ENCODE measurements around the gene ACOX3. TPM values are rescaled to one million over a fixed set of nuclear protein-coding genes. Genes with fewer than 3 reads are reported as not detected.

ACOX3 gene
- total and polyA plus RNA-seq, 8 donors = 13.5 to 45.5 (median 32.8) TPM

DNA sequence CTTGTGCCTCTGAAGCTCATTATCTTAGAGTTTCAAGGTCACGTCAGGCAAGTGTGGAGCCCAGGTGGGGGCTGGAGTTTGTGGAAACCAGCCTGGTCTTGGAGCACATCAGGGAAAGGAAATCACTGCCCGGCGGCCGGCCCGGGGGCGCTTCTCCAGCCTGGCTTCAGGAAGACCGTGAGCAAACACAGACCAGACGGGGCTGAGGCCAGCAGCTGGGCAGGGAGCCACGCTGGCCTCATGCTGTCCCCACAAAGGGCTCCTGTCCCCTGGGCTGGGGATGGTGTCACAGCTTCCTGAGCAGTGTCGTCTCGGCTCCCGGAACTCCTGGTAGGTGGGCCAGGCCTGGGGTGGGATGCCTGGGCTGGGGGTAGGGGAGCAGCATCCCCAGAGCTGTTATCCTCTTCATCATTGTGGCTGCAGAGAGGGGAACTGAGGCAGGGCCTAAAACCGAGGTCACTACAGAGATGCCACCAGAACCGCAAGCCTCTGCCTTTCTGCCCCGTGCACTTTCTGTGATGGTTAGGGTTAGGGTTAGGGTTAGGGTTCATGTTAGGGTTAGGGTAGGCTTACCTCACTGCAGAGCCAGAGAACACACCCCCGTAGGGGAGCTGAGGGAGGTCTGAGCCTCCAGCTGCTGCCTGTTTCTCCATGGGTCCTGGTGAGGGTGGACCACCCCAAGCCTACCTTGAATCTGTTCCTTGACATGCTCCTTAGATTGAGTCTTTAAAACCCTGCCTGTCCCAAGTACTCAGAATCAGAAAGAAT, 93.5 kb downstream of the ACOX3 start:
- peak; percentile 24 to 45 for DNase-seq
- H3K9me3 ChIP-seq = no peaks in the 10 kb centered on the region
- H3K4me3 ChIP-seq = no peak overlapping the region
- no peaks in the 10 kb centered on the region for H3K36me3 ChIP-seq
- TF ChIP-seq POLR2AphosphoS5 (IDR thresholded peaks at IDR 0.05) (no peak), POLR2A (IDR thresholded peaks at IDR 0.05) (no peak), EP300 (IDR thresholded peaks at IDR 0.05) (no peak)
- TF ChIP-seq, protein P1, sequence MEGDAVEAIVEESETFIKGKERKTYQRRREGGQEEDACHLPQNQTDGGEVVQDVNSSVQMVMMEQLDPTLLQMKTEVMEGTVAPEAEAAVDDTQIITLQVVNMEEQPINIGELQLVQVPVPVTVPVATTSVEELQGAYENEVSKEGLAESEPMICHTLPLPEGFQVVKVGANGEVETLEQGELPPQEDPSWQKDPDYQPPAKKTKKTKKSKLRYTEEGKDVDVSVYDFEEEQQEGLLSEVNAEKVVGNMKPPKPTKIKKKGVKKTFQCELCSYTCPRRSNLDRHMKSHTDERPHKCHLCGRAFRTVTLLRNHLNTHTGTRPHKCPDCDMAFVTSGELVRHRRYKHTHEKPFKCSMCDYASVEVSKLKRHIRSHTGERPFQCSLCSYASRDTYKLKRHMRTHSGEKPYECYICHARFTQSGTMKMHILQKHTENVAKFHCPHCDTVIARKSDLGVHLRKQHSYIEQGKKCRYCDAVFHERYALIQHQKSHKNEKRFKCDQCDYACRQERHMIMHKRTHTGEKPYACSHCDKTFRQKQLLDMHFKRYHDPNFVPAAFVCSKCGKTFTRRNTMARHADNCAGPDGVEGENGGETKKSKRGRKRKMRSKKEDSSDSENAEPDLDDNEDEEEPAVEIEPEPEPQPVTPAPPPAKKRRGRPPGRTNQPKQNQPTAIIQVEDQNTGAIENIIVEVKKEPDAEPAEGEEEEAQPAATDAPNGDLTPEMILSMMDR (IDR thresholded peaks at IDR 0.05) = no peak
- H3K27ac ChIP-seq = no peak overlapping the region
- intact Hi-C loops (cut with DNase I; ENCODE audit: low total_unique reads) = no loop called here
- H3K4me1 ChIP-seq = peaks cover 0 to 38% (median 15%) of the 10 kb centered on the region in 4 donors
- H3K27me3 ChIP-seq = no peaks in the 10 kb centered on the region
- WGBS, 5 donors = 32 to 63% (median 49%) methylated on average over 11 to 16 of the region's 16 CpGs

DNA sequence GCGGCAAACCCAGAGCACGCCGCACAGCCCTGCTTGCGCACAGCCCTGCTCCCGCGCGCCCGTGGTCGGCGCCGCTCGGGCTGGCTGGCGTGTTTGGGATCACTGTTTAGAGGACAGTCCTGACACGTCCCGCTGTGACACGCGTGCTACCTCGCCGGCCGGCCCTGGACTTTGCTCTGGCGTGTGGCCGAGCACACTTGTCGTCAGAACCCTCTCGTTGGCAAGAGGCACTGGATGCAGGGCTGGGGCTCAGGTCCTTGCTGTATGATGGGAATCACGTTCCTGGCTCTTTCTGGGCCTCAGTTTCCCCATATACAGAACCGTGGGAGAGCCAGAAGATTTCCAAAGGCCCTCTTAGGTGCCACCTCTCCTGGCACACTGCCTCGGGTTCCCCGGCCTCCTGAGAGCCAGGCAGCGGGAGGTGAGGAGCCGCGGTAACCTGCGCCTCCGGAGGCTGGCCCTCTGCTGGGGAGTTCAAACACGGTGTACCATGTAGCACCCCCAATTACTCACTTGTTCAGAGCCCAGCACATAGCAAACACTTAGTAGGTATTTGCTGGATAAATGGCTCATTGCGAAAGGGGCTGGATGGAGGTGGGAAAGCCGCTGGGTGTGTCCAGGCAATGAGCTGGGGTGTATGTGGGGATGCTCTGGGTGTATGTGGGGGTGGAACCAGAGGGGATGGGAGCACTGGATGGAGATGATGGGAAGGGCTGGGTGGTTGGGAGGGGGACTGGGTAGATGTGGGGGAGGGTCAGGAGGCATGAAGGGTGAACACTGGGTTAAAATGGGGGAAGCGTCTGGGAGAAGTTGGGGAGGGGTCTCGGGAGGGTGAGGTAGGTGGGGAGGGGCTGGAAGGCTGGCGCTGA, 94.3 kb downstream of the ACOX3 start:
- Histone ChIP-seq H3K4me3 (no peak overlapping the region), H3K27me3 (no peaks in the 10 kb centered on the region), H3K36me3 (no peaks in the 10 kb centered on the region), H3K9me3 (no peaks in the 10 kb centered on the region), H3K27ac (no peak overlapping the region), H3K4me1 (peaks cover 5 to 38% (median 13%) of the 10 kb centered on the region in 4 donors)
- intact Hi-C loops (cut with DNase I; ENCODE audit: low total_unique reads) = no loop called here
- 82 to 88% (median 85%) methylated on average over 33 to 39 of the region's 39 CpGs for WGBS, 5 donors
- DNase-seq = peak in 1 of 2 donors; percentile 17
- TF ChIP-seq POLR2A (IDR thresholded peaks at IDR 0.05) = no peak
- TF ChIP-seq POLR2AphosphoS5 (IDR thresholded peaks at IDR 0.05) = no peak
- no peak for TF ChIP-seq EP300 (IDR thresholded peaks at IDR 0.05)
- TF ChIP-seq, protein P1 (IDR thresholded peaks at IDR 0.05) = no peak

DNA sequence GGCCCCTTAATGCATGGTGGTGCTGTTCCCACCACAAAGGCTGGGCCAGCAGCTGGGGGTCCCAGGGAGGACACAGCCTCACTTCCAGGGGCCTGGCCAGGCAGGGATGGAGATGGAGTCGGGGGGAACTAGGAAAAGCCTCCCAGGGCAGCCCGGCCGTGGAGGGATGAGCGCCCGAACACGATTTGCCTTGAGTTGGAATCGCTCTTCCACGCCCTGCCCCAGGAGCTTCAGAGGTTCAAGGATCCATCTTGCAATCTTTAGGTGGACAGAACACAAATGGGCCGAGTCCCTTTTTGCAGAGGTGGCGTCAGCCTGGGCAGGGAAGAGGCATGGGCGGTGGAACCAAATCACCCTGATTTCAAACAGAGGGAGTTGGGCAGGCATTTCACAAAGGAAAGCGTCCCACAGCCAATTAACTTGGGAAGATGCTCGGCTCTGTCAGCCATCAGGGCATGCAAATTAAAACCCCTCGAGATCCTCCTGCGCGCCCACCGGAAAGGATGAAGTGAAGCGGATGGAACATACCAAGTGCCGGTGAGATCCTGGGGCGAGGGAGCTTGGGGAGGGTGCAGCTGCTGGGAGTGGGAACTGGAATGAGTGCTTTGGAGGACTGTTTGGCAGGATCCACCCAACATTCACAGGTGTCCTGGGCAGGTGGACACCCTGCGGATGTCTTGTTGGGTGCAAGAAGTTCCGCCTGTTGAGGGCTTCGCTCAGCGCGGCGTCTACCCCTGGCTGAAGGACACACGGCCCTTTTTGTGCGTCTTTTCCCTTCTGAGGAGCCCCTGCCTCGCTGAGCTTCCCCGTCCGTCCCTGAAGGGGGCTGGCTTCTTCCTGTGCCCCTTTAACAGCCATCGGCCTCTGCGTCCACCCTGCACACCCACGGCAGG, 95.2 kb downstream of the ACOX3 start:
- H3K27me3 ChIP-seq = no peaks in the 10 kb centered on the region
- intact Hi-C loops (cut with DNase I; ENCODE audit: low total_unique reads) = no loop called here
- no peak overlapping the region for H3K27ac ChIP-seq
- peak in 1 of 2 donors; percentile 13 for DNase-seq
- TF ChIP-seq POLR2A (IDR thresholded peaks at IDR 0.05) = no peak
- no peak overlapping the region for H3K4me3 ChIP-seq
- WGBS, 5 donors = 90 to 94% (median 93%) methylated on average over 33 to 34 of the region's 34 CpGs
- no peaks in the 10 kb centered on the region for H3K9me3 ChIP-seq
- H3K4me1 ChIP-seq = peaks cover 7 to 43% (median 18%) of the 10 kb centered on the region in 4 donors
- H3K36me3 ChIP-seq = no peaks in the 10 kb centered on the region

DNA sequence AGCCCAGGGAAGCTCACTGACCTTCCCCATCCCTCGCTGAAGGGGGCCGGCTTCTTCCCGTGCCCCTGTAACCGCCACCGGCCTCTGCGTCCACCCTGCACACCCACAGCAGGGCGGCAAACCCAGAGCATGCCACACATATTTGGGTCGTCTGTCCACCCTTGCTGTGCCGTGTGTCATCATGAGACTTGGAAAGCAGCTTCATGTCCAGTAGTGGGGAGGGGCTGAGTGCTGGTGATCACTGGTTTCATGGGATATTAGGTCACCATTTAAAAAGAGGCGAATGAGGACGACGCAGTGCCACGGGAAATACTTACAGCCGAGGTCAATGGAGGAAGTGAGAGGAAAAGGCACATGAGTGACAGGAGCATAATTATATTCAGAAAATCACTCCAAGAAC, 96.1 kb downstream of the ACOX3 start:
- intact Hi-C loops (cut with DNase I; ENCODE audit: low total_unique reads) = no loop called here
- H3K27ac ChIP-seq = no peak overlapping the region
- H3K4me3 ChIP-seq = no peak overlapping the region
- H3K4me1 ChIP-seq = peaks cover 7 to 47% (median 18%) of the 10 kb centered on the region in 4 donors
- H3K27me3 ChIP-seq = no peaks in the 10 kb centered on the region
- peak in 1 of 2 donors; percentile 23 for DNase-seq
- 70 to 88% (median 81%) methylated on average over 14 of the region's 14 CpGs for WGBS, 5 donors
- H3K9me3 ChIP-seq = no peaks in the 10 kb centered on the region
- TF ChIP-seq POLR2A (IDR thresholded peaks at IDR 0.05) = no peak
- TF ChIP-seq, protein P1 (IDR thresholded peaks at IDR 0.05) = no peak
- no peak for TF ChIP-seq POLR2AphosphoS5 (IDR thresholded peaks at IDR 0.05)
- TF ChIP-seq EP300 (IDR thresholded peaks at IDR 0.05) = no peak
- no peaks in the 10 kb centered on the region for H3K36me3 ChIP-seq

Data from stomach (tissue), 9 donors.